GM23338 (cell line): ENCODE data around the gene ARHGEF40. TPM values are rescaled to one million over a fixed set of nuclear protein-coding genes. Genes with fewer than 3 reads are reported as not detected.

ENCODE experiments used
- ATAC-seq: fragments of 200-7000 bp; cut with Tn5 transposase; 3 replicates; pipeline ENCODE4 v1.9.1; 2020
- DNase-seq: peaks from one replicate; pipeline ENCODE4 v3.0.0-alpha.2; 2015; ENCODE audit warnings: low spot score
- H2AFZ ChIP-seq: fragments of 200-600 bp; sonication (generic); 2 replicates; pipeline ENCODE4 v1.8.0; 2016; ENCODE audit warnings: antibody characterized with exemption, mild to moderate bottlenecking, moderate library complexity
- H3F3A ChIP-seq: fragments of 200-600 bp; sonication (generic); replicated peaks from 2 replicates; pipeline ENCODE4 v1.8.0; 2017; ENCODE audit warnings: antibody characterized with exemption, mixed run types, low read depth
- H3K27ac ChIP-seq: fragments of 200-600 bp; sonication (generic); 2 replicates; pipeline ENCODE4 v1.6.1; 2016; ENCODE audit warnings: low read depth
- H3K27me3 ChIP-seq: fragments of 200-600 bp; sonication (generic); 2 replicates; pipeline ENCODE4 v1.8.0; 2016; ENCODE audit warnings: mild to moderate bottlenecking, mixed run types, moderate library complexity; ENCODE audit not compliant: insufficient read depth
- H3K36me3 ChIP-seq: fragments of 200-600 bp; sonication (generic); 2 replicates; pipeline ENCODE4 v1.8.0; 2016; ENCODE audit warnings: mild to moderate bottlenecking; ENCODE audit not compliant: insufficient read depth
- H3K4me1 ChIP-seq: fragments of 200-600 bp; sonication (generic); 2 replicates; pipeline ENCODE4 v1.8.0; 2016; ENCODE audit warnings: mild to moderate bottlenecking, moderate library complexity; ENCODE audit not compliant: insufficient read depth
- H3K4me2 ChIP-seq: fragments of 200-600 bp; sonication (generic); 2 replicates; pipeline ENCODE4 v1.7.1; 2017; ENCODE audit warnings: mixed run types
- H3K4me3 ChIP-seq: fragments of 200-600 bp; sonication (generic); 2 replicates; pipeline ENCODE4 v1.6.1; 2016; ENCODE audit warnings: mixed run types
- H3K79me2 ChIP-seq: fragments of 200-600 bp; sonication (generic); replicated peaks from 2 replicates; pipeline ENCODE4 v1.8.0; 2017; ENCODE audit warnings: mild to moderate bottlenecking; ENCODE audit not compliant: insufficient read depth
- H3K9me2 ChIP-seq: fragments of 200-600 bp; sonication (generic); 2 replicates; pipeline ENCODE4 v1.8.0; 2017; ENCODE audit not compliant: insufficient read depth
- H4K20me1 ChIP-seq: fragments of 200-600 bp; sonication (generic); replicated peaks from 2 replicates; pipeline ENCODE4 v1.8.0; 2017; ENCODE audit warnings: mild to moderate bottlenecking; ENCODE audit not compliant: insufficient read depth
- H3K27ac Mint-ChIP-seq: 2 replicates; pipeline ENCODE4 v1.8.0; 2020; ENCODE audit warnings: inconsistent platforms, mild to moderate bottlenecking, moderate library complexity, mixed read lengths
- H3K27me3 Mint-ChIP-seq: 3 replicates; pipeline ENCODE4 v1.8.0; 2022; ENCODE audit warnings: low read depth, mild to moderate bottlenecking, moderate library complexity, mixed read lengths, inconsistent platforms; ENCODE audit not compliant: insufficient read depth, poor library complexity
- H3K36me3 Mint-ChIP-seq: 3 replicates; pipeline ENCODE4 v1.8.0; 2021; ENCODE audit warnings: low read depth, mild to moderate bottlenecking, inconsistent platforms, moderate library complexity, mixed read lengths
- H3K4me1 Mint-ChIP-seq: 3 replicates; pipeline ENCODE4 v1.8.0; 2020; ENCODE audit warnings: mild to moderate bottlenecking, inconsistent platforms, mixed read lengths
- H3K4me3 Mint-ChIP-seq: 3 replicates; pipeline ENCODE4 v1.8.0; 2021; ENCODE audit warnings: moderate library complexity, mild to moderate bottlenecking, inconsistent platforms, mixed read lengths
- H3K9me3 Mint-ChIP-seq: 3 replicates; pipeline ENCODE4 v1.8.0; 2020; ENCODE audit warnings: moderate library complexity, mild to moderate bottlenecking, inconsistent platforms, mixed read lengths
- CREB1 ChIP-seq: fragments of 250-450 bp; sonication (Bioruptor Pico); IDR thresholded peaks from 2 replicates; pipeline ENCODE4 v1.5.0; 2020; ENCODE audit warnings: low read depth, mild to moderate bottlenecking, moderate library complexity
- EZH2 ChIP-seq: fragments of 200-600 bp; sonication (generic); IDR thresholded peaks from one replicate; pipeline ENCODE4 v1.8.0; 2017; ENCODE audit warnings: antibody characterized with exemption, mild to moderate bottlenecking, low read depth; ENCODE audit not compliant: unreplicated experiment
- EZH2phosphoT487 ChIP-seq: fragments of 200-600 bp; sonication (generic); IDR thresholded peaks from one replicate; pipeline ENCODE4 v1.8.1; 2018; ENCODE audit warnings: antibody characterized with exemption; ENCODE audit not compliant: unreplicated experiment
- JUNB ChIP-seq: IDR thresholded peaks from one replicate; pipeline ENCODE4 v1.6.1; 2016; ENCODE audit warnings: antibody characterized with exemption; ENCODE audit not compliant: unreplicated experiment
- NANOG ChIP-seq: IDR thresholded peaks from 2 replicates; pipeline ENCODE4 v1.6.1; 2016; ENCODE audit warnings: antibody characterized with exemption, borderline replicate concordance
- POLR2AphosphoS5 ChIP-seq: IDR thresholded peaks from 2 replicates; pipeline ENCODE4 v1.6.1; 2016; ENCODE audit warnings: antibody characterized with exemption, low read depth
- REST ChIP-seq: IDR thresholded peaks from one replicate; pipeline ENCODE4 v1.6.1; 2018; ENCODE audit warnings: antibody characterized with exemption; ENCODE audit not compliant: unreplicated experiment
- STAT1 ChIP-seq: IDR thresholded peaks from one replicate; pipeline ENCODE4 v1.6.1; 2016; ENCODE audit warnings: antibody characterized with exemption; ENCODE audit not compliant: unreplicated experiment
- ZNF114 ChIP-seq: fragments of 250-450 bp; sonication (Bioruptor Pico); IDR thresholded peaks from 2 replicates; pipeline ENCODE4 v1.5.0; 2020; ENCODE audit warnings: mild to moderate bottlenecking, moderate library complexity
- ZNF331 ChIP-seq: fragments of 250-450 bp; sonication (Bioruptor Pico); IDR thresholded peaks from 2 replicates; pipeline ENCODE4 v1.5.0; 2020; ENCODE audit warnings: low read depth, mild to moderate bottlenecking, moderate library complexity
- ZNF462 ChIP-seq: fragments of 250-450 bp; sonication (Bioruptor Pico); IDR thresholded peaks from 2 replicates; pipeline ENCODE4 v1.5.0; 2020; ENCODE audit warnings: mild to moderate bottlenecking, moderate library complexity
- polyA plus RNA-seq: library from polyadenylated mRNA; unstranded; fragments of >200 nt; fragmentation: Nextera tagmentation; extraction: Ambion mirVana; gene quantifications from 2 replicates; pipeline ENCODE4 v1.2.1, GENCODE V29; 2016
- total RNA-seq: library from RNA; depleted of rRNA; stranded (reverse); fragments of >200 nt; shearing (Covaris generic); gene quantifications from 2 replicates; pipeline ENCODE4 v1.2.3, GENCODE V29; 2014
- TF ChIP-seq, protein P1 (sequence below), 2 experiments: fragments of 200-600 bp in 1 of 2; sonication (generic) in 1 of 2; conservative IDR thresholded peaks; 2 replicates each; pipeline versions ENCODE4 v1.5.1 to v1.6.1; 2016 to 2017; ENCODE audit warnings: antibody characterized with exemption in 2 of 2, low read depth in 2 of 2, mild to moderate bottlenecking in 2 of 2, moderate library complexity in 1 of 2

ARHGEF40 gene
- total and polyA plus RNA-seq, 2 experiments from 2014 or later: 17.7 to 44.6 TPM

DNA sequence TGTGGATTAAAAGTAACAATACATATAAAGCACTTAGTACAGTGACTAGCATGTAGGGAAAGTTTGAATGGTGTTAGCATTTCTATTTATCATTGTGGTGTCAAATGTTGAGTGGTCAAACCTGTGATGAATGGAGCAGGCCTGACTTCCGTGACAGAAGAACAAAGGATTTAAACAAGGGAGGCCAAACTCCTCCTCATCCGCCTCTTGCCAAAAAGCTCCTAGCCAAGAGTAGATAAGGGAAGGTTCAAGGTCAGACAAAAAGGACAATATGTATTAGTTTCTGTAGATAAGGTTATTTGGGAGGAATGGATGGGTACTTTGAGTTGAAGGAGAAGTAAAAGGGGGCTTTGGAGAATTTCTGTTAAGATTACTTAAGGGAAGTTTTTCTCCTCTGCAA lies 21.5 kb upstream of the ARHGEF40 start:
- no peak overlapping the region for H3K4me2 ChIP-seq
- H2AFZ ChIP-seq: no peak overlapping the region
- ATAC-seq: no peak
- no peak for DNase-seq
- H3K9me3 Mint-ChIP-seq: no peaks in the 10 kb centered on the region
- no peaks in the 10 kb centered on the region; the same call in 2 of the 3 replicates for H3K4me1 Mint-ChIP-seq
- no peaks in the 10 kb centered on the region for H3K36me3 ChIP-seq
- no peak overlapping the region for H3K27ac Mint-ChIP-seq
- H3K27ac ChIP-seq: no peak overlapping the region
- peaks cover 2% of the 10 kb centered on the region for H3K27me3 Mint-ChIP-seq
- TF ChIP-seq ZNF114 (CRISPR knock-in tag): no peak
- no peak for TF ChIP-seq REST
- TF ChIP-seq ZNF462 (CRISPR knock-in tag): no peak
- TF ChIP-seq, protein P1, sequence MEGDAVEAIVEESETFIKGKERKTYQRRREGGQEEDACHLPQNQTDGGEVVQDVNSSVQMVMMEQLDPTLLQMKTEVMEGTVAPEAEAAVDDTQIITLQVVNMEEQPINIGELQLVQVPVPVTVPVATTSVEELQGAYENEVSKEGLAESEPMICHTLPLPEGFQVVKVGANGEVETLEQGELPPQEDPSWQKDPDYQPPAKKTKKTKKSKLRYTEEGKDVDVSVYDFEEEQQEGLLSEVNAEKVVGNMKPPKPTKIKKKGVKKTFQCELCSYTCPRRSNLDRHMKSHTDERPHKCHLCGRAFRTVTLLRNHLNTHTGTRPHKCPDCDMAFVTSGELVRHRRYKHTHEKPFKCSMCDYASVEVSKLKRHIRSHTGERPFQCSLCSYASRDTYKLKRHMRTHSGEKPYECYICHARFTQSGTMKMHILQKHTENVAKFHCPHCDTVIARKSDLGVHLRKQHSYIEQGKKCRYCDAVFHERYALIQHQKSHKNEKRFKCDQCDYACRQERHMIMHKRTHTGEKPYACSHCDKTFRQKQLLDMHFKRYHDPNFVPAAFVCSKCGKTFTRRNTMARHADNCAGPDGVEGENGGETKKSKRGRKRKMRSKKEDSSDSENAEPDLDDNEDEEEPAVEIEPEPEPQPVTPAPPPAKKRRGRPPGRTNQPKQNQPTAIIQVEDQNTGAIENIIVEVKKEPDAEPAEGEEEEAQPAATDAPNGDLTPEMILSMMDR (conservative IDR thresholded peaks at IDR 0.05; ENCODE audit: low read depth in 2 of 2): no peak
- no peak for TF ChIP-seq JUNB
- TF ChIP-seq ZNF331: no peak
- no peak for TF ChIP-seq EZH2phosphoT487
- TF ChIP-seq NANOG: no peak
- no peak for TF ChIP-seq POLR2AphosphoS5
- no peak for TF ChIP-seq CREB1
- TF ChIP-seq STAT1: no peak
- TF ChIP-seq EZH2: no peak
- H3K4me3 ChIP-seq: no peak overlapping the region
- no peaks in the 10 kb centered on the region for H3K27me3 ChIP-seq
- no peaks in the 10 kb centered on the region for H3F3A ChIP-seq
- H3K36me3 Mint-ChIP-seq: no peaks in the 10 kb centered on the region
- no peaks in the 10 kb centered on the region for H3K4me1 ChIP-seq
- no peaks in the 10 kb centered on the region for H4K20me1 ChIP-seq
- H3K4me3 Mint-ChIP-seq: no peak overlapping the region
- H3K9me2 ChIP-seq: no peaks in the 10 kb centered on the region; the same call in 1 of the 2 replicates
- H3K79me2 ChIP-seq: no peaks in the 10 kb centered on the region
